Osteocyte (in vitro differentiated cells): Measurements from ENCODE around the gene ADH4. TPM values are rescaled to one million over a fixed set of nuclear protein-coding genes. Genes with fewer than 3 reads are reported as not detected.
"Not testable (repeated sequence)": the region's sequence is repeated elsewhere in the genome, so short reads cannot be mapped to it uniquely, and the experiment has no call there.

Experiments used
- DNase-seq: peaks from one replicate; pipeline ENCODE4 v3.0.0; 2021; ENCODE audit warnings: mixed read lengths; ENCODE audit not compliant: unreplicated experiment; ENCODE audit errors: extremely low spot score
- H3K27ac Mint-ChIP-seq: one replicate; pipeline ENCODE4 v1.8.0; 2021; ENCODE audit warnings: mild to moderate bottlenecking, mixed read lengths; ENCODE audit not compliant: unreplicated experiment
- H3K27me3 Mint-ChIP-seq: one replicate; pipeline ENCODE4 v1.8.0; 2021; ENCODE audit warnings: mixed read lengths; ENCODE audit not compliant: unreplicated experiment
- H3K36me3 Mint-ChIP-seq: one replicate; pipeline ENCODE4 v1.8.0; 2021; ENCODE audit warnings: mixed read lengths; ENCODE audit not compliant: unreplicated experiment
- H3K4me1 Mint-ChIP-seq: one replicate; pipeline ENCODE4 v1.8.0; 2021; ENCODE audit warnings: mixed read lengths; ENCODE audit not compliant: unreplicated experiment
- H3K4me3 Mint-ChIP-seq: one replicate; pipeline ENCODE4 v1.8.0; 2021; ENCODE audit warnings: mild to moderate bottlenecking, moderate library complexity, mixed read lengths; ENCODE audit not compliant: unreplicated experiment
- H3K9me3 Mint-ChIP-seq: one replicate; pipeline ENCODE4 v1.8.0; 2021; ENCODE audit warnings: mixed read lengths; ENCODE audit not compliant: unreplicated experiment
- CTCF ChIP-seq: fragments of 200-600 bp; sonication (generic); IDR thresholded peaks from 2 replicates; pipeline ENCODE4 v1.5.0; 2021; ENCODE audit warnings: antibody characterized with exemption, mild to moderate bottlenecking, moderate library complexity
- long read RNA-seq: library from polyadenylated mRNA; unstranded; transcript quantifications from one replicate; pipeline ENCODE4 v2.0.0, GENCODE V29; 2021
- total RNA-seq: library from RNA; stranded (reverse); gene quantifications from 2 replicates; pipeline ENCODE4 v1.2.1, GENCODE V29; 2021

ADH4 gene
- not detected in 2 replicates for total RNA-seq
- long read RNA-seq: 0 reads

GRCh38 chr4:99144070-99144469 lies at the start of gene ADH4:
Gene ADH4 (minus strand): TSS chr4:99144297. CDS start chr4:99144222, 75 bp downstream.
- Mint-ChIP-seq H3K27me3 (no peaks in the 10 kb centered on the region), H3K27ac (no peak within 1 kb of the TSS), H3K4me1 (no peaks in the 10 kb centered on the region), H3K4me3 (no peak within 1 kb of the TSS), H3K36me3 (no peaks in the 10 kb centered on the region), H3K9me3 (no peaks in the 10 kb centered on the region)
- no peak for TF ChIP-seq CTCF
- DNase-seq: no peak

DNA sequence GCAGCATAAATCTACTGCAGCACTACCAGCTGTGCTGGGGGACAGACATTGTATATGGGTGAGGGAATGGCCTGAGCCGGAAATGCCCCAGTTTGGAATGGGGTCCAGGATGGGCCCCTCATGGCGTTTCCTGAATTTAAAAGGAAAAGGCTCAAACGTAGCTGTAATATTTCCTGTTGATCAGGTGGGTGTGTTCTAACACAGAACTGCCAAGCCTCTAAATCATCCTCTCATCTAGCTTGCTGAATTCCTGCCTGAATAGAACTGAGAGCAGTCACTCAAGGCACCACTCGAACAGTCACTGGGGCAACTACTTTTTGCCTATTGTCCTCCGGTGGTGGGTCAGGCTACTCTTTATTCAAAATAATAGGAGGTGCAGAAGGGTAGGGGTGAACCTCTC lies 46.2 kb upstream of the ADH4 start:
- no peaks in the 10 kb centered on the region for H3K4me1 Mint-ChIP-seq
- H3K36me3 Mint-ChIP-seq: peaks cover 2% of the 10 kb centered on the region
- H3K27me3 Mint-ChIP-seq: no peaks in the 10 kb centered on the region
- no peak overlapping the region for H3K4me3 Mint-ChIP-seq
- H3K9me3 Mint-ChIP-seq: peaks cover 16% of the 10 kb centered on the region
- no peak for TF ChIP-seq CTCF
- DNase-seq: no peak
- H3K27ac Mint-ChIP-seq: no peak overlapping the region

DNA sequence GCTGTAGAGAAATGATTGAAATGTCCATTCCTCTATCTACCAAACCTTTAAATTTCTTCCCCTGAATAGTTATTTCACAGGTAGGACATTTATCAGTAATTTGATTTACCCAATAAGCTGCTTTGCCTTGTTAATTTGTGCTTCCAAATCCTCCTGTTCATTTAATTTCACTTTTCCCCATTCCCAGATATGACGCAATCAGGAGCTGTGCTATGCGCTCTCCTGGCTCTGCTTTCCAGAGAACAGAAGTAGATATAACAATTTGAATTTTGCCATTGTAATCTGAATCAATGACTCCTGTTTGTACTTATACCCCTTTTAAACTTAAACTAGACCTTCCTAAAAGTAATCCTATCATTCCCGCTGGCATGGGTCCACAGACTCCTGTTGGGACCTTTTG lies 45.8 kb upstream of the ADH4 start:
- not testable (repeated sequence) for H3K4me1 Mint-ChIP-seq, H3K27me3 Mint-ChIP-seq, H3K36me3 Mint-ChIP-seq, DNase-seq, H3K27ac Mint-ChIP-seq, H3K4me3 Mint-ChIP-seq
- H3K9me3 Mint-ChIP-seq: peaks cover 20% of the 10 kb centered on the region

DNA sequence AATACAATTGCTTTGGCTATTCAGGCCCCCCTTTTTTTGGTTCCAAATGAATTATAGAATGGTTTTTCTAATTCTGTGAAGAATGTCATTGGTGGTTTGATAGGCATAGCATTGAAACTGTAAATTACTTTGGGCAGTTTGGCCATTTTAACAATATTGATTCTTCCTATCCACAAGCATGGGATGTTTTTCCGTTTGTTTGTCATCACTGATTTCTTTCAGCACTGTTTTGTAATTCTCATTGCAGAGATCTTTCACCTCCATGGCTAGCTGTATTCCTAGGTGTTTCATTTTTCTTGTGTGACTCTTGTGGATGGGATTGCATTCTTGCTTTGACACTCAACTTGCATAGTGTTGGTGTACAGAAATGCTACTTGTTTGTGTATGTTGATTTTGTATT lies 41.9 kb upstream of the ADH4 start:
- Mint-ChIP-seq H3K4me1 (peaks cover 1% of the 10 kb centered on the region), H3K9me3 (peaks cover 23% of the 10 kb centered on the region), H3K36me3 (peaks cover 2% of the 10 kb centered on the region), H3K4me3 (no peak overlapping the region), H3K27ac (no peak overlapping the region), H3K27me3 (no peaks in the 10 kb centered on the region)
- DNase-seq: no peak
- TF ChIP-seq CTCF: no peak

DNA sequence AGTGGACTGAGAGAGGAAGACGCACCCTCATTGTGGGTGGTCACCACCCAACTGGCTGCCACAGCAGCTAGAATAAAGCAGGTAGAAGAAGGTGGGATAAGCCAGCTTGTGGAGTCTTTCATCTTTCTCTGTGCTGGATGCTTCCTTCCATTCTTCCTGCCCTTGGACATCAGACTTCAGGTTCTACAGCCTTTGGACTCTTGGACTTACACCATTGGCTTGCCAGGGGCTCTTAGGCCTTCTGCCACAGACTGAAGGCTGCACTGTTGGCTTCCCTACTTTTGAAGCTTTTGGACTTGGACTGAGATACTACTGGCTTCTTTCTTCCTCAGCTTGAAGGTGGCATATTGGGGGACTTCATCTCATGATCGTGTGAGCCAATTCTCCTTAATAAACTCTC lies 41.5 kb upstream of the ADH4 start:
- H3K27me3 Mint-ChIP-seq: no peaks in the 10 kb centered on the region
- peaks cover 2% of the 10 kb centered on the region for H3K36me3 Mint-ChIP-seq
- TF ChIP-seq CTCF: no peak
- no peak overlapping the region for H3K4me3 Mint-ChIP-seq
- H3K9me3 Mint-ChIP-seq: peaks cover 21% of the 10 kb centered on the region
- no peak overlapping the region for H3K27ac Mint-ChIP-seq
- H3K4me1 Mint-ChIP-seq: peaks cover 4% of the 10 kb centered on the region
- DNase-seq: no peak
